ENCODE measurements around the gene ENDOU.

The ENDOU gene

DNA sequence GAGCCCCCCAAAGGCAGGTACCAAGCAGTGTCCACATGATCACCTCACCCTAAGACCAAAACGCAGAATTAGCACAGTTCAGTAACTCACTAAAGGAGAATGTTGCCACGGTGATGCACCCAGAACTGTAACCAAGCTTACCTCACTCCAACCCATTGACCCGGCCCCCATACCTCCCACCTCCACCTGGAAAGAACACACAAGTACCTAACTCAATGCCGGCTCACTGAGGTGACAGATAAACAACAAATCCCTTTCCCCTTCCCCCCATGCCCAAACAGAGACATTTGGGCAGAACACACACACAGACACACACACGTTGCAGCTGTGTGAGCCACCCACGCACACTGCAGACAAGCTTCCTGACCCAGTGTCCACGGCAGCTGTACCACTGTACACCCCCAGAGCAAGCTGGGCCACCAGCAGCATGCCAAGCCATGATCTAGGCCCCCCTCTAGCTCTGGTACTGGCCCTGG lies 32.1 kb upstream of the ENDOU start:
- DNase-seq (ENCODE audit: low spot score): no peak

- peak; percentile 18 for DNase-seq (ENCODE audit: low spot score)
Measured at GRCh38 chr12:47755655-47756562, 30.6 kb upstream of the ENDOU start.

- no peak for DNase-seq (ENCODE audit: low spot score)
Measured at GRCh38 chr12:47754881-47755280, 29.6 kb upstream of the ENDOU start.

- no peak for DNase-seq (ENCODE audit: low spot score)
Measured at GRCh38 chr12:47754126-47754525, 28.8 kb upstream of the ENDOU start.

- no peak for DNase-seq (ENCODE audit: low spot score)
Measured at GRCh38 chr12:47753021-47754001, 28.0 kb upstream of the ENDOU start.

GRCh38 chr12:47752552-47752951 lies 27.3 kb upstream of the ENDOU start:
- DNase-seq (ENCODE audit: low spot score): no peak

DNA sequence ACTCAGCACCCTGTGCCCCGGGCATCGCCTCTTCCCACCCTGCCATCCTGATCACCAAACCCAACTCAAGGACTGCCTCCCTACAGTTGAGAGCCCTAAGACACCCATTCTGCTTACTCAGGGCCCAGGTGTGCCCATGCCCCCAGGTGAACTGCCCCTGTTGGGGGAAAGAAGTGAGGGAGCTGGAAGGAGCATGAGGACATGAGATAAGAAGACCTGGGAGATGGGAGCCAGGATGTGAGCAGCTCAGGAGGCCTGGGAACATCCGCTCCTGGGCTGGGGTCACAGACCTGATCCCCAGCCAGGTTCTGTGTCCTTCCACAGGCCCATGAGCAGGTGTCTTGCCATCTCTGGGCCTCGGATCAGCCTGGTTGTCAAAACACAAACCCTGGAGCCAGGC lies 26.8 kb upstream of the ENDOU start:
- no peak for DNase-seq (ENCODE audit: low spot score)

DNA sequence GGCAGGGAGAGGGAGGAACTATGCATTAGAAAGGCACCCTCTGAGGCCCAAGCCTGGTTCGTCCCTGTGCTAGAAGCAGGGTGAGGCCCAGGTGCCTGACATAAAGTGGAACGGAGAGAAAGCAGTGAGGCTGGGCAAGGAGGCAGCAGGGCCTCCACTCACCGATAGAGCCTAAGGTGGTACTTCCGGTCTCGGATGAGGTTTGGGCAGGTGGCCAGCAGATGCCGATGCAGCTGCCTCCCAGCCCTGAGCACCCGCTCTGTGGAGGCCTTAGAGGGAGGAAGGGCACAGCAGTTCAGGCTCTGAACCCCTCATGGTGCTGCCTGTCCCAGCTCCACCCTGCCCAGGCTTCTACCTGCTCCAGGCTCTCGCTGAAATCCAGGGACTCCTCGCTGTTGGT lies 26.3 kb upstream of the ENDOU start:
- no peak for DNase-seq (ENCODE audit: low spot score)

GRCh38 chr12:47750916-47751470 lies 25.7 kb upstream of the ENDOU start:
- DNase-seq (ENCODE audit: low spot score): no peak

DNA sequence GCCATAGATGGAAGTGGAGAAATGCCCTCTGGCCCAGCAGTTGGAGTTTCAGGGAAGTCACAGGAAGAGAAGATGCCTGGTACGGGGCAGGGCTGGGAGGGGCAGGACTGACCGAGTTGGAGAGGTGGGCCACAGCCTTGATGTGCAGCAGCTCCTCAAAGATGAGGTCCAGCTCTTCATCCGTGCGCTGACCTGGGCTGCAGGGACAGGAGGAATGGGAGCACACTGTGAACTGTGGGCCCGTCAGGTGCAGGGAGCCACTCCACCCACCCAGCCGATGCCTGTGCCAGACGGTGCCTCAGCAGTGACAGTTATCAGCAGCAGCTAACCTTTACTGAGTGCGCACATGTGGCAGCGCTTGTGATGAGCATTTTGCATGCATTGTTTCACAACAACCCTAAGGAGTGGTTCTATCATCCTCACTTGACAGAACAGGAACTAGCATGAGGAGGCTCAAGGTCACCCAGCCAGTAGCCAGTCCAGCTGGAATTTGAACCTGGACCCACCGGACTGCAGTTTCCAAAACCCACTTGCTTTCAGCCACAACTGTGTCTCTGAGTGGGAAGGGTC lies 25.0 kb upstream of the ENDOU start:
- no peak for DNase-seq (ENCODE audit: low spot score)

GRCh38 chr12:47748899-47749298 lies 23.6 kb upstream of the ENDOU start:
- DNase-seq (ENCODE audit: low spot score): no peak

GRCh38 chr12:47748507-47748828 lies 23.2 kb upstream of the ENDOU start:
- no peak for DNase-seq (ENCODE audit: low spot score)

GRCh38 chr12:47747596-47748506 lies 22.6 kb upstream of the ENDOU start:
- DNase-seq (ENCODE audit: low spot score): no peak

- no peak for DNase-seq (ENCODE audit: low spot score)
Measured at GRCh38 chr12:47747126-47747525, 21.8 kb upstream of the ENDOU start.

- no peak for DNase-seq (ENCODE audit: low spot score)
Measured at GRCh38 chr12:47746523-47746922, 21.2 kb upstream of the ENDOU start.

DNA sequence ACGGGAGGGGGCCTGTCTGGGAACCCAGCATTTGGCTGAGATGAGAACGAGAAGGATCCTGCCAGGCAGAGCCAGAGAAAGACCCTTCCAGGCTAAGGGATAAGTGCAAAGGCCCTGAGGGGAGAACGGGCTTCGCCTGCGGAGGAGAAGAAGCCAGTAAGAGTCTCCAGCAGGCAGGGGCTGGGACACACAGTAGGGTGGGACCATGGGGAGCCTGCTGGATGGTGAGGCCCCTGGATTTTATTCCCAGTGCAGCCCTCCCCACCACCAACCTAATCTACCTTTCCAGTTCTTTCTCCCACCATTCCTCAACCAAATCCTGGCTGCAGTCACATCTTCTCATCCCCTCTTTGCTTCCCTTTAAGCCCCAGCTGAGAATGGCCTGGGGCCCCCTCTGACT lies 20.8 kb upstream of the ENDOU start:
- no peak for DNase-seq (ENCODE audit: low spot score)

DNA sequence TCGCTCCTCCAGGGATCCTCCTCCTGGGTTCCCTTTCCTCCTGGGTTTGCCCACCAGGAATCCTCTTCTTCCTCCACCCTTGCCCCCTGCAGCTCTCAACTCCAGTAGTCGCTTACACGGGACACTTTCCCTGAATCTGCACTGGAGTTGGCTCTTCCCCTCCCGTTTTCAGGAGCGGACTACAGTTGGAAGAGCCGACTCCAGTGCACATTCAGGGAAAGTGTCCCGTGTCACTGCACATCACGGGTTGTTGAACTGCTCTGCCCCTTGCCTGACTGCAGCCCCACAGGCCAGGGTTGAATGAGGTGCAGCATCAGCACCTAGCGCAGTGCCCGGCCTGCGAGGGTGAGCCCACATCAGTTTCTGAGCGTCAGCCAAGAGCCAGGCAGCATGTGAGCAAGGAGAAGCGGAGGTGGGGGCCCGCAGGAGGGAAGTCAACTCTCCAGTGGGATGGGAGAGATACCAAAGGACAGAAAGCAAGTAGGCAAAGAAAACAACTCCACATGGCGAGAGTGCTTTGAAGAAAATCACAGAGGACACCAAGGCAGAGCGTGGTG lies 20.3 kb upstream of the ENDOU start:
- DNase-seq (ENCODE audit: low spot score): no peak

DNA sequence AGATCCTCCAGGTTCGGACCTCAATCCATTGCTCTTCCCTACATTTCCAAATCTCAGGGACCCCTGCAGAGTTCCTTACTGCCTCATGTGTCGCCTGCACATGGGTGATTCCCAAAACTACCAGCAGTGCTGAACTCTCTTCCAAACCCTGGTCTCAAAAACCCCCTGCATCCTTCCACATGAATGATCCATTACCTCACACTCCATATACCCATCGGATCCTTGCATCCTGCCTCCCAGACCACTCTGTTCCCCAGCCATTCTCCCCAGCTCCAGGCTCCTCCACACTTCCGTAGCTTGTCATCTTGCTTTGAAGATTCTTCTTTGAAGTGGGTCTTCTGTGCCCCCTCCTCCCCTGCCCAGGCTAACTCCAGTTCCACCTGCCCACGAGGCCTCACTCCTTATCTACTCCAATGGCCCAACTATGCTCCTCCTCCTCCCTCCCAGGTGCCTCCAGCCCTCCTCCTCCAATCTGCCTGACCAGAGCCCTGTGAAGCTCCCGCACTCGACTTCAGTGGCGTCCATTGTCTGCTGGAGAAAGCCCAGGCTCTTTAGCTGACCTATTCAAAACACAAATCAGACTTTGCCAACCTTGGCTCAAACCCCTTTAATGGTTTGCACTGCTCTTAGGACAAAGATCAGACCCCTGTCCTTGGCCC lies 19.6 kb upstream of the ENDOU start:
- DNase-seq (ENCODE audit: low spot score): no peak

DNA sequence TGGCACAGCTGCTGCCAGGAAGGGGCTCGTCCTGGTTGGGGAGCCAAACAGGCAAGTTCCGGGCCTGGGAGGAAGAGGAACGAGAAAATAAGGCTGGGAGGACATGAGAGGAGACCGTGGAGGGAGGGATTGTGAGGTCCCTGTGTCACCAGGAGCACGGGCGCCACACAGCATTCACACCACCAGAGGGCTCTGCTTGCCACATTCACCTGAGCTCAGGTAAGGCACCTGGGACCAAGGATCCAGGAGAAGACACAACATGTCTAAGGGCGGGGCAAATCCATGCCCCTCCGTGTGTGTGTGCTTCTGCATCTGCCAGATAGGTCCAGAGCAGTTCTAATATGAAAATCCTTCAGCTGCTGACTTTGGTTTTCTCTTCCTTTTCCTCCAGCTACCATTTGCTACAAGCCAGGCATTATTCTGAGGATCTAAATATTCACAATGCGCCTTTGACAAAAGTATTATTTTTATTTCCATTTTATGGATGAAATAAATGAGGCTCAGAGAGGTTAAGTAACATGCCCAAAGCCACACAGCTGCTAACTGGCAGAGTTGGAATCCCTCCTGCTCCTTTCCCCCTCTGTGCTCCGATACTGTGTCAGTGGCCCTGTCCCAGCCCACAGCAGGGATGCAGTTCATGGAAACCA lies 18.8 kb upstream of the ENDOU start:
- peak; percentile 74 for DNase-seq (ENCODE audit: low spot score)

Data from CD4-positive, alpha-beta T cell treated with Interleukin-15 for 4 hours (primary cell).